ENCODE results near the gene DIPK1B.

Gene DIPK1B

DNA sequence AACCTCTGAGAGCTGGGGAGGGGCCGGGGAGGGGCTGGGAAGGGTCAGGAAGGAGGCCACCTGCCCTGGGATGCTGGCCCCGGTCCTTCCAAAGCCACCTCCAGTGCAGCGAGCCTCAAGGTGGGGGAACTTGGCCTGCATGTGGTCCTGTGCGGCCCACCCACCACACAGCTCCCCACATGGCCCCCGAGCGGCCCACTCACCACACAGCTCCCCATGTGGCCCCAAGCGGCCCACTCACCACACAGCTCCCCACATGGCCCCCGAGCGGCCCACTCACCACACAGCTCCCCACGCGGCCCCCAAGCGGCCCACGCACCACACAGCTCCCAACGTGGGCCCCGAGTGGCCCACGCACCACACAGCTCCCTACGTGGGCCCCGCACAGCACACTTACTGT, 32.4 kb downstream of the DIPK1B start:
- Mint-ChIP-seq H3K9me3 (no peaks in the 10 kb centered on the region), H3K27ac (no peak overlapping the region), H3K4me3 (no peak overlapping the region), H3K27me3 (peaks cover 80% of the 10 kb centered on the region), H3K4me1 (ENCODE audit: low read depth) (peaks cover 20% of the 10 kb centered on the region), H3K36me3 (ENCODE audit: low read depth) (no peaks in the 10 kb centered on the region)
- intact Hi-C loops (cut with micrococcal nuclease), result no loop called here

DNA sequence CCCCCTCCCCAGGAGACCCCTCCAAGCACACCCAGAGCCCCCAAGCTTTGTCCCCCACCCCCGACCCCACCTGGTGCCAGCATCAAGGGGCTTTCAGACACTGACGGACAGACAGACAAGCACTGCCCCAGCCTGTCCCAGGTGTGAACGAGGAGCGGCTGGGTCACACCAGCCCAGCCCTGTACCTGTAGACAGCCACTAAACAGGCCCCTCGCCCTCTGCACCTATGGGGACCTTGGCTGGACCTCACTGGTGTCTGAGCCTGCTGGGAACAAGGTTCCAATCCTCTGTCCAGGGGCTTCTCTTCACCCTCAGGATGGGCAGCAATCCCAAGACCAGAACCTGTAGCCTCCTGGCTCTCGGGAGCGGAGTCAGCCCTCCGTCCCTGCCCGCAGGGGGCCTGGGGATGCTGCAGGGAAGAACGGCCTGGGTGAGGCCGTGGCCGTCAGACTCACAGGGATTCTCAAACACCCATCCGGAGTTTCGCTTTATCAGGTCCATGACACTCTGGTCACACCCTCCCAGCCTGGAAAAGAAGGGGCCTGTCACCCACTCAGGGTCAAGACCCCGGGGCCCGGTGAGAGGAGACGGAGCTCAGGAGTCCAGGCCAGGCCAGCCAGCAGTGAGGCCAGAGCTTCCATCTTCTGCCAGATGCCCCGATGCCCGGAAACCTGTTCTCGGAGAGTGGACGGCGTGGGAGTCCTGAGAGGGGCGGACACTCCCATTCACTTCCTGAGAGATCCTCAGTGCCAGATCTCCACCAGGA, 33.2 kb downstream of the DIPK1B start:
- peaks cover 77% of the 10 kb centered on the region for H3K27me3 Mint-ChIP-seq
- no peak overlapping the region for H3K27ac Mint-ChIP-seq
- intact Hi-C loops (cut with micrococcal nuclease), result no loop called here
- H3K4me1 Mint-ChIP-seq (ENCODE audit: low read depth), result peaks cover 26% of the 10 kb centered on the region
- H3K9me3 Mint-ChIP-seq, result no peaks in the 10 kb centered on the region
- no peak overlapping the region for H3K4me3 Mint-ChIP-seq
- H3K36me3 Mint-ChIP-seq (ENCODE audit: low read depth), result no peaks in the 10 kb centered on the region

DNA sequence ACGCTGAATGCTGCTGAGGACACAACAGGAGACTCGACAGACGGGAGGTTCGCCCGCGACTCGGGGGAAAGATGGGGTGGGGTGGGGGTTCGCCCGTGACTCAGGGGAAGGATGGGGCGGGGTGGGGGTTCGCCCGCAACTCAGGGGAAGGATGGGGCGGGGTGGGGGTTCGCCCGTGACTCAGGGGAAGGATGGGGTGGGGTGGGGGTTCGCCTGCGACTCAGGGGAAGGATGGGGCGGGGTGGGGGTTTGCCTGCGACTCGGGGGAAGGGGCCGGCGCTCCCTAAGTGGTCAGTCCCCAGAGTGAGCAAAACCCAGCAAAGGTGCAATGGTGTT, 33.8 kb downstream of the DIPK1B start:
- Mint-ChIP-seq H3K9me3 (no peaks in the 10 kb centered on the region), H3K27ac (no peak overlapping the region), H3K4me3 (no peak overlapping the region), H3K36me3 (ENCODE audit: low read depth) (no peaks in the 10 kb centered on the region), H3K4me1 (ENCODE audit: low read depth) (peaks cover 26% of the 10 kb centered on the region), H3K27me3 (peaks cover 75% of the 10 kb centered on the region)
- intact Hi-C loops (cut with micrococcal nuclease), result no loop called here

DNA sequence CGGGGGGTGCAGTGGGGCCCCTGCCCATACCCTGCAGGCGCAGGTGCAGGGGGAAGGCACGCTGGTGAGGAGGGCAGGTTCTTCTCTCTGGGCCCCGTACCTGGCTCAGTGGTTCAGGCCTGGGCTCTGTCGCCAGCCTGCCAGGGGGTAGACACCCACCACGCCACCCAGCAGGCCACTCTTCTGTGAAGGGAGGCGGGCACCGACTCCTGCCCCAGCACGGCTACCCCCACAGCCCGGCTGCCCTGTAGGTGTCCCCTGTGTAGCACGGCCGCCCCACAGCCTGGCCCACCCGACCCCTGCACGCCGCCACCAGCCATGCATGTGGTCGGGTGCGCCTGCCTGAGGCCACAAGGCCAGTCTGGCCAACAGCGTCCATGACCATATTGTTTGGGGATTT, 34.2 kb downstream of the DIPK1B start:
- Mint-ChIP-seq H3K9me3 (peaks cover 5% of the 10 kb centered on the region), H3K36me3 (ENCODE audit: low read depth) (no peaks in the 10 kb centered on the region), H3K27me3 (peaks cover 70% of the 10 kb centered on the region), H3K4me3 (no peak overlapping the region), H3K27ac (no peak overlapping the region), H3K4me1 (ENCODE audit: low read depth) (peaks cover 22% of the 10 kb centered on the region)
- intact Hi-C loops (cut with micrococcal nuclease), result no loop called here

DNA sequence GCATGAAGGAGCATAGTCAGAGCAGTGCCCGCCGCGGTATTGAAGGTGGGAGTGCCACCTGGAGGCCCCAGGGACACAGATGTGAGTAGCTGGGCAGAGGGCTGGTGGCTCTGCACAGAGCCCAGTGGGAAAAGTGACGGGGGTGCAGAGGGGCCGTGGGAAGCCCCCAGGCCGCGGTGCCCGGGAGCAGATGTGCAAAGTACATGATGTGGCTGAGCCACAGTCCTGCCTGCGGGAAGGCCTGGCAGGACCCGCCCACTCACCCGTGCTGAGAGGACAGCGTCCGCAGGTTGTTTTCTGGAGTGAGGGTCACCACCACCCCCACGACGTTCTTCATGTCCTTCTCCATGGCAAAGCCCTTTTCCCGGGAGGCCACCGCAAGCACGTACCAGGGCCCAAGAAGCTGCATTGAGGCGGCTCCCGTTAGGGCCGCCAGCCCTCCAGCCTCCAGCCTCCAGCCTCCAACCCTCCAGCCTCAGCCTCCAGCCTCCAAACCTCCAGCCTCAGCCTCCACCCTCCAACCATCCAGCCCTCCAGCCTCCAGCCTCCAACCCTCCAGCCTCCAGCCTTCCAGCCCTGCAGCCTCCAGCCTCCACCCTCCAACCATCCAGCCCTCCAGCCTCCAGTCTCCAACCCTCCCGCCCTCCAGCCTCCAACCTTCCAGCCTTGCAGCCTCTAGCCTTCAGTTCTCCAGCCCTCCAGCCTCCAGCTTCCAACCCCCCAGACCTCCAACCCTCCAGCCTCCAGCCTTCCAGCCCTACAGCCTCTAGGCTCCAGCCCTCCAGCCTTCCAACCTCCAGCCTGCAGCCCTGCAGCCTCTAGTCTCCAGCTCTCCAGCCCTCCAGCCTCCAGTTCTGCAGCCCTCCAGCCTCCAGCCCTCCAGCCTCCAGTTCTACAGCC, 35.0 kb downstream of the DIPK1B start:
- intact Hi-C loops (cut with micrococcal nuclease), result no loop called here
- no peaks in the 10 kb centered on the region for H3K36me3 Mint-ChIP-seq (ENCODE audit: low read depth)
- H3K4me1 Mint-ChIP-seq (ENCODE audit: low read depth), result peaks cover 15% of the 10 kb centered on the region
- no peak overlapping the region for H3K27ac Mint-ChIP-seq
- peaks cover 13% of the 10 kb centered on the region for H3K9me3 Mint-ChIP-seq
- H3K27me3 Mint-ChIP-seq, result peaks cover 67% of the 10 kb centered on the region
- no peak overlapping the region for H3K4me3 Mint-ChIP-seq

DNA sequence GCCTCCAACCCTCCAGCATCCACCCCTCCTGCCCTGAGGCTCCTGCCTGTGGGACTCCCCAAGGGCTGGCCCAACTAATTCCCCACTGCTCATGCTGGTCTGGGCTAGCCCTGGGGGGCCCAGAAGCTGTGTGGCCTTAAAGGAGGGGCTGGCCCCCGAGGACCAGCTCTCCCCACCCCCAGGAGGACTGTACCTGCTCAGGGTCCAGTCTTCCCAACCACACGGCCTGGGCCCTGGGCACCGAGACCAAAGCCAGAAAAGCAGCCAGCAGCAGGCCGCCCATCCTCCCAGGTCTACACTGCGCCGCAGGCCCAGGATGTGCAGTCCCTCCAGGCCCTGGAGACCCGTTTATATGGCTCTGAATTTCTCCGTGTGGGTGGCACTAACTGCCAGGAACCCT, 35.8 kb downstream of the DIPK1B start, which contains the start of gene LCN6:
TSS of gene LCN6 (minus strand) at position 325 of the 400 bp plus-strand sequence. CDS start at position 283, 42 bp downstream.
- peaks cover 19% of the 10 kb centered on the region for H3K9me3 Mint-ChIP-seq
- no peaks in the 10 kb centered on the region for H3K36me3 Mint-ChIP-seq (ENCODE audit: low read depth)
- H3K4me3 Mint-ChIP-seq, result no peak within 1 kb of the TSS
- H3K27me3 Mint-ChIP-seq, result peaks cover 63% of the 10 kb centered on the region
- H3K4me1 Mint-ChIP-seq (ENCODE audit: low read depth), result peaks cover 15% of the 10 kb centered on the region
- intact Hi-C loops (cut with micrococcal nuclease), result no loop called here
- no peak within 1 kb of the TSS for H3K27ac Mint-ChIP-seq

DNA sequence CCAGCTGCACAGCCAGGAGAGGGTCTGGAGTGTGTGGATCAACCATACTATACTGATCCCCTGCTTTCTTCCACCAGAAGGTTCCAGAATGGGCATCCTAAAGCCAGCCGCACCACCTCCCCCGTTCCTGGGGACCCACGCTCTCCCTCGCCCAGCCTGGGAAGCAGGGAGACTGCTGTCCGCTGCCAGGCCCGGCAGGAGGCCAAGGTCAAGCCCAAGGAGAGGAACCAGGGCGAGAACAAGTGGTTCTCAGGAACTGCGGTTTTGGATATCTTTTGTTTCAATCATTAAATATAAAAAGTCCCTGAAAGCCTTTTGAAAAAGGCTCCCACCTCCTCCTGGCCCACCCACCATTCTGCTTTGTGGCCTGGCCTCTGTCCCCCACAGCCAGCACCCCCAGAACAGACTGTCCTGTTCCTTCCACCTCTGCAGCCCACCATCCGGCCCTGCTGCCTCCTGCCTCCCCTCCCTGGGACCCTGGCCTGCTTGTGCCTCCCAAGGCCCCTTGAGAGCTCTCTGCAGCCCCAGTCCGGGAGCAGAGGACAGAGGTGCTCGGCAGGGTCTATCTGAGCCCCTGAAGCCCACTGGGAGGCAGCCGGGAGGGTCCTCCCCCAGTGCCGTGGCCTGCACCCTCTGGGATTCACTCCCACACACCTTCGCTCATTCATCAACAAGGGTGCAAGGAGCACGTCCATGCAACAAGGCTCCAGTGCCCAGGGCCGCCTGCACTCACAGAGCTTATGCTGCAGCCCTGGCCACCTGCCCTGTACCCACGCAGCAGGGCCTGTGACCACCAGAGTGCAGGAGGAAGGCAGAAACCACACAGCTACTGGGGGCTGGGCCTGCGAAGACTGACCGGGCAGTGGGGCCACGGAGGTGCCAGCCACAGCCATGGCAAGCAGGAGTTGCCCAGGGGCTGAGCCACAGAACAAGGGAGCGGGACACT, 36.6 kb downstream of the DIPK1B start:
- H3K27me3 Mint-ChIP-seq, result peaks cover 56% of the 10 kb centered on the region
- peaks cover 19% of the 10 kb centered on the region for H3K9me3 Mint-ChIP-seq
- no peaks in the 10 kb centered on the region for H3K36me3 Mint-ChIP-seq (ENCODE audit: low read depth)
- intact Hi-C loops (cut with micrococcal nuclease), result no loop called here
- H3K4me3 Mint-ChIP-seq, result no peak overlapping the region
- H3K27ac Mint-ChIP-seq, result no peak overlapping the region
- peaks cover 15% of the 10 kb centered on the region for H3K4me1 Mint-ChIP-seq (ENCODE audit: low read depth)

DNA sequence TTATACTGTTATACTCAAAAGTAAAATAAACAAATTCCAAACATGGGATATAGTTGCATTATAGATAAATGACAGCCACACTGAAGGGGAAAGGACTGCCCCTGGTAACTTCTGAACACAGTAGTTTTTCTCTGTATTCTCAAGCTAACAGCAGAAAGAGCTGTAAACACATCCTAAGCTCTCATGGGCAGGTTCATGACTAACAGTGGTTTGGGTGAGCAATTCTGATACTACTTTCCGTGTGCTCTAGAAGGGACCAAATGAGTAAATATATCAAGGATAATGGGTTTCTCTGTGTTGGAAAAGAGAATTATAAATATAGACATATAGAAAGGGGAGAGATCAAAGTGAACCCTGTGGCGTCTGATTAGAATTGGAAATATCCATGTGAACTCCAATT, 38.2 kb downstream of the DIPK1B start:
- Mint-ChIP-seq H3K4me1 (ENCODE audit: low read depth) (peaks cover 15% of the 10 kb centered on the region), H3K9me3 (peaks cover 24% of the 10 kb centered on the region), H3K27ac (no peak overlapping the region), H3K4me3 (no peak overlapping the region), H3K27me3 (peaks cover 58% of the 10 kb centered on the region), H3K36me3 (ENCODE audit: low read depth) (peaks cover 2% of the 10 kb centered on the region)
- intact Hi-C loops (cut with micrococcal nuclease), result no loop called here

DNA sequence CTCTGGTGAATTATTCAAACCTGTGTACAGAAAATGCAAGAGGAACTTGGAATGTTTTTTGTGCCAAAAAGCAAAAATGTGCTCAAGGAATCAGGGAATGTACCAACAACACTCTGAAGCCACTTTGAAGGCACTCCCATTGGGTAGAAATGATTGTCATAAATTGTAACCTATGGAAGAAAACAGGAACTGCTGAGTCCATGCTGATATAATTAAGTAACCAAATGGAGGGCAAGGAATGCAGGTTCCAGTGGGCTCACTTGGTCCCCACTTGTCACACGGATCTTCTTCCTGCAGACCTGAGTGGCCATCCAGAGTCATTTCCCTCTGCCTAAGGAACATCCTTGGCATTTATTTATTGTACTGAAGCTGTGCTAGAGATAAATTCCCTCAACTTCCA, 38.9 kb downstream of the DIPK1B start:
- Mint-ChIP-seq H3K27me3 (peaks cover 54% of the 10 kb centered on the region), H3K9me3 (peaks cover 31% of the 10 kb centered on the region), H3K4me3 (no peak overlapping the region), H3K27ac (no peak overlapping the region), H3K4me1 (ENCODE audit: low read depth) (peaks cover 15% of the 10 kb centered on the region), H3K36me3 (ENCODE audit: low read depth) (peaks cover 9% of the 10 kb centered on the region)
- intact Hi-C loops (cut with micrococcal nuclease), result no loop called here

DNA sequence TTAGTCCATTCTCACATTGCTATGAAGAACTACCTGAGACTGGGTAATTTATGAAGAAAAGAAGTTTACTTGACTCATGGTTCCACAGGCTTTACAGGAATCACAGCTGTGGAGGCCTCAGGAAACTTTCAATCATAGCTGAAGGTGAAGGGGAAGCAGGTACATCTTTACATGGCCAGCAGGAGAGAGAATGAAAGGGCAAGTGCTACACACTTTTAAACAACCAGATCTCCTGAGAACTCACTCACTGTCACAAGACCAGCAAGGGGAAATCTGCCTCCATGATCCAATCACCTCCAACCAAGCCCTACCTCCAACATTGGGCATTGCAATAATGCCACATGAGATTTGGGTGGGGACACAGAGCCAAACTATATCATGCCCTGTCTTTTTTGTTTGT, 39.4 kb downstream of the DIPK1B start:
- Mint-ChIP-seq H3K27me3 (peaks cover 51% of the 10 kb centered on the region), H3K36me3 (ENCODE audit: low read depth) (peaks cover 9% of the 10 kb centered on the region), H3K4me3 (no peak overlapping the region), H3K27ac (no peak overlapping the region), H3K9me3 (peaks cover 36% of the 10 kb centered on the region), H3K4me1 (ENCODE audit: low read depth) (peaks cover 15% of the 10 kb centered on the region)
- intact Hi-C loops (cut with micrococcal nuclease), result no loop called here

DNA sequence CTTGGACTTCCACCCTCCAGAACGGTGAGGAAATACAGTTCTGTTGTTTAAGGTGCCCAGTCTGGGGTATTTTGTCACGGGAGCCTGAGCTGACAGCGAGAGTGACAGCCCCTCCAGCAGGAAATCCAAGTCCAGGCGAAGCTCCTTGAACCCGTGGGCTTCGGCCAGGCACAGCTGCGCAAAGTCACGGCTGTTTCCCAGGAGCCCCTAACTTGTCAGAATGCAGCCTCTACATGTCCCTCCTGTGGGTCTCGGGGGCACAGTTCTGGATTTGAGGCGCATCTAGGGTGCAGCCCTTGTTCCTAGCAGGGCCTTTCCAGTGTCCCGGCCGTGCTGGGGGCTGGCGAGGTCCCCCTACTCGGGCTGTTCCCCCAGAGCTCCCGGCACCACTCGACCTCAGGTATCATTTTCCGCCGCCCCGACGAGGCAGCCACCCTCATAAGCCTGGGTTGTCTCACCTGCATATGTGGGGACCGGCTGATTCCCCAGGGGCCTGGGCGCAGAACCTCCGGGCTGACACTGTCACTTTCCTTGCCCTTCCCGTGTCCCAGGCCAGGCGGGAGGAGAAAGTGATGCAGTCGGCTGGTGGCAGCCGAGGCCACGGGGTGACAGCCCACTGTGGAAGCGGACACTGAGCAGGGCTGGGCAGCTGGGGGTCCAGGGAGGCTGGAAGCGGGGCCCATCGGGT, 41.1 kb downstream of the DIPK1B start:
- Mint-ChIP-seq H3K4me1 (ENCODE audit: low read depth) (peaks cover 14% of the 10 kb centered on the region), H3K27me3 (peaks cover 39% of the 10 kb centered on the region), H3K4me3 (no peak overlapping the region), H3K27ac (no peak overlapping the region), H3K9me3 (peaks cover 36% of the 10 kb centered on the region), H3K36me3 (ENCODE audit: low read depth) (peaks cover 9% of the 10 kb centered on the region)
- intact Hi-C loops (cut with micrococcal nuclease), result no loop called here

DNA sequence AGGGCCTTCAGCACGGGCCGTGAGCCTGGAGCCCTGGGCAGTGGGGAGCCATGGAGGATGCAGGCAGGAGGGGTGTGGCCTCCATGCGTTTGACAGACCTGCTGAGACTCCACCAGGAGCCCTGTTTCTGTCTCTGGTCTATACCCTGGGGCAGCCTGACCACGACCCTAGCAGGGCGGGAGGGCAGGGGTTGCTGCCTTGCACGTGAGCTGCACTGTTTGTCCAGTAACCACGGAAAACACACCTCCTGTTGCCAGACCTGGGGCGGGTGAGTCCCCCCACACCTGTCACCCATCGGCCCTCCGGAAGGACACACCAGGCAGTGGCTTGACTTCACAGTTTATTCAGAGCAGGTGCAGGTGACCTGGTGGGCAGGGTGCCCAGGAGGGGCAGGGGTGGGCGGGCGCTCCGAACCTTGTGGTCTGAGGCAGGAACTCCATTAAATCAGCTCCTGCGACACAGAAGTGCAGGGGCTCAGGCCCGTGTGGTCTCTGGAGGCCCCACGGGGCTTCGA, 41.7 kb downstream of the DIPK1B start:
- Mint-ChIP-seq H3K9me3 (peaks cover 36% of the 10 kb centered on the region), H3K4me3 (no peak overlapping the region), H3K27me3 (peaks cover 36% of the 10 kb centered on the region), H3K4me1 (ENCODE audit: low read depth) (peaks cover 10% of the 10 kb centered on the region), H3K36me3 (ENCODE audit: low read depth) (peaks cover 9% of the 10 kb centered on the region), H3K27ac (no peak overlapping the region)
- intact Hi-C loops (cut with micrococcal nuclease), result no loop called here
